Brain microvascular endothelial cell (primary cell): ENCODE results near the gene TMC4.
"Not testable (repeated sequence)": the region's sequence is repeated elsewhere in the genome, so short reads cannot be mapped to it uniquely, and the experiment has no call there.

Source experiments
- DNase-seq: peaks from one replicate; pipeline ENCODE4 v3.0.0-alpha.2; 2020
- H3K27ac ChIP-seq: fragments of 250-450 bp; sonication (Bioruptor Pico); 2 replicates; pipeline ENCODE4 v1.5.1; 2020; ENCODE audit warnings: mild to moderate bottlenecking, moderate library complexity
- H3K27me3 ChIP-seq: fragments of 250-450 bp; sonication (Bioruptor Pico); replicated peaks from 2 replicates; pipeline ENCODE4 v1.5.1; 2020; ENCODE audit warnings: mild to moderate bottlenecking
- H3K36me3 ChIP-seq: fragments of 250-450 bp; sonication (Bioruptor Pico); replicated peaks from 2 replicates; pipeline ENCODE4 v1.5.1; 2020; ENCODE audit warnings: mild to moderate bottlenecking
- H3K4me3 ChIP-seq: 2 replicates; pipeline ENCODE4 v1.5.1; 2011; ENCODE audit warnings: low read depth, mild to moderate bottlenecking, control low read depth, low read length, moderate library complexity
- in situ Hi-C: cut with HindIII; loops from 2 replicates; pipeline ENCODE4 v1.10.0; 2017; ENCODE audit warnings: low sequenced_read_pairs, low pct_ligation_motif_present
- TF ChIP-seq, protein P1 (sequence below): IDR thresholded peaks from 2 replicates; pipeline ENCODE4 v1.5.1; 2011; ENCODE audit warnings: low read depth, mild to moderate bottlenecking, moderate library complexity, low read length, control low read depth, inconsistent platforms; ENCODE audit errors: missing control alignments

Gene TMC4

DNA sequence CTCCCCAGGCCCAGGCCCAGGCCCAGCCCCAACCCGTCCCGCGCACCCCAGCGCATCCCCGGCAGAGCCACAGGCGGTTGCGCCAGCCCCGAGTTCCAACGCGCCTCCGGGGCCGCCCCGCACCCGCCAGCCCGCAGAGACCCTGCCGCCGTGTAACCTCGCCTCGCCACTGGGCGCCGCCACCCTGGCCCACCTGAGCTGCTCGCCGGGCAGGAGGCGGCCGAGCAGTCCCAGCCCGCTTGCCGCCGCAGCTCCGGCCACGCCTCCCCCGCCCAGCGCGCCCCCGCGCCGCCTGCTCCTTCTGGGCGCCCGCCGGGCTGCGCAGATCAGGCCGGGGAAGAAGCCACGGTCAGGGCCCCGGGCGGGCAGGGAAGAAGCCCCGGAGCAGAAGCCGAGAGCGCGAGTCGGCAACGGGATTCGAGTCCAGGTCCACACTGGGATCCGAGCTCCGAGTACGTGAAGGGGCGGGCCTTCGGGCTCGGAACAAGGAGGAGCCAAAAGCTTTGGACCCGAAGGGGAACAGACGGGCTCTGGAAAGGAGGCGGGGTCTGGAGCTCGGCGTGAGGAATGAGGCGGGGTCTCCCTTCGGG lies 16.3 kb upstream of the TMC4 start, which contains the start of gene MBOAT7:
Gene MBOAT7, minus strand, starts transcription at position 436 of the 590 bp plus-strand sequence. CDS start 1,072 bp downstream, outside the sequence.
- TF ChIP-seq, protein P1, sequence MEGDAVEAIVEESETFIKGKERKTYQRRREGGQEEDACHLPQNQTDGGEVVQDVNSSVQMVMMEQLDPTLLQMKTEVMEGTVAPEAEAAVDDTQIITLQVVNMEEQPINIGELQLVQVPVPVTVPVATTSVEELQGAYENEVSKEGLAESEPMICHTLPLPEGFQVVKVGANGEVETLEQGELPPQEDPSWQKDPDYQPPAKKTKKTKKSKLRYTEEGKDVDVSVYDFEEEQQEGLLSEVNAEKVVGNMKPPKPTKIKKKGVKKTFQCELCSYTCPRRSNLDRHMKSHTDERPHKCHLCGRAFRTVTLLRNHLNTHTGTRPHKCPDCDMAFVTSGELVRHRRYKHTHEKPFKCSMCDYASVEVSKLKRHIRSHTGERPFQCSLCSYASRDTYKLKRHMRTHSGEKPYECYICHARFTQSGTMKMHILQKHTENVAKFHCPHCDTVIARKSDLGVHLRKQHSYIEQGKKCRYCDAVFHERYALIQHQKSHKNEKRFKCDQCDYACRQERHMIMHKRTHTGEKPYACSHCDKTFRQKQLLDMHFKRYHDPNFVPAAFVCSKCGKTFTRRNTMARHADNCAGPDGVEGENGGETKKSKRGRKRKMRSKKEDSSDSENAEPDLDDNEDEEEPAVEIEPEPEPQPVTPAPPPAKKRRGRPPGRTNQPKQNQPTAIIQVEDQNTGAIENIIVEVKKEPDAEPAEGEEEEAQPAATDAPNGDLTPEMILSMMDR, result peak; percentile 19
- in situ Hi-C loops, result no loop called here

DNA sequence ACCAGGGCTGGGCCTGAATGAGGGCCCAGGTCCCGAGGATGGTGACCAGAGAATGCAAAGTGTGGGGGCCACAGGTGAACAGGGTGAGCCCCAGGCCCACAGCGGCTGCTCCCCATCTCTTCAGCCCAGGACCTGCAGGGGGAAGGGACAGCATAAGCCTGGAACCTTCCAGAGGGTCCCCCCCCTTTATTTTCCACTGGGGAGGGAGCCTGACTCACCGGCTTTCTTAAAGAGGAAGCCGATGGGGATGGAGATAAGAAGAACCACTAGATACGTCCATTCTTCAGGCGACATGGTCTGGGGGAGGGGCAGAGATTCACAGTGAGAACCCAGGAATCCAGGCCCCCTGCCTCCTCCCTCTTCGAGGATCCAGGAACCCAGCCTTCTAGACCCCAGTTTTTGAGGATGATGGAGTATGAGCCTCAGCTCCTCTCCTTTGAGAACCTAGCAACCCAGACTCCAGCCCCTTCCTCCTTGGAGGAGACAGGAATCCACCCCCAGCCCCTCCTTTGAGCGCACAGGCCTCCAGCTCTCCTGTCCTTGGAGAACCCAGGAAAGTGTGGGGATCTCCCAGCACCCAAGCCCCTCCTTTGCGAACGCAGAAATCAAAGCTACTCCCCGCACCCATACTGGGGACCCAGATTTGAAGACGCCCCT lies 15.4 kb upstream of the TMC4 start:
- in situ Hi-C loops, result no loop called here
- peak overlapping the region; percentile 71 for H3K4me3 ChIP-seq
- DNase-seq, result peak; percentile 60
- no peaks in the 10 kb centered on the region for H3K27me3 ChIP-seq
- H3K36me3 ChIP-seq, result no peaks in the 10 kb centered on the region
- TF ChIP-seq, protein P1, result no peak
- peak overlapping the region; percentile 66 for H3K27ac ChIP-seq

More for the DNA sequence above, 16.3 kb upstream of the TMC4 start, which contains the start of gene MBOAT7:
- no peak for DNase-seq
- H3K4me3 ChIP-seq, result peak within 1 kb of the TSS; percentile 82
- no peaks in the 10 kb centered on the region for H3K27me3 ChIP-seq
- H3K36me3 ChIP-seq, result no peaks in the 10 kb centered on the region
- H3K27ac ChIP-seq, result peak within 1 kb of the TSS; percentile 98

DNA sequence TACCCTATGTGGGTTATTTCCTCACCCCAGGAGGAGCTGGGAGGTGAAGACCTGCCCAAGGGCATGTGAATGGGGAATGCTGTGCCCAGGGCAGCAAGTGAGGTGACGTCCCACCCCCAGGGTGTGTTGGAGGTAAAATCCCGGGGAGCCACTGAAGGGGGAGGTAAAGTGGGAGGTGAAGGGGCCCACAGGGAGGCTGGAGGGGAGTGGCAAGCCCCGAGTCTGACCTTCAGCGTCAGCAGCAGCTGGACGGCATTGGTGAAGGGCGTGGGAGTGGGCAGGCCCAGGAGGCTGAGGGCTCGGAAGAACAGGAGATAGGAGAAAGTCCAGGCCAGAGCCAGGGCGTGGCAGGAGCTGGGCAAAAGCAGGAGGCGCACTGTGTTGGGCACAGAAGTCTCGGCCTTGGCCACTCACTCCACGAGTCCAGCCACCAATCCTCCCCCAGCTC lies 14.0 kb upstream of the TMC4 start:
- Histone ChIP-seq H3K4me3 (no peak overlapping the region), H3K36me3 (peaks cover 3% of the 10 kb centered on the region), H3K27ac (no peak overlapping the region), H3K27me3 (no peaks in the 10 kb centered on the region)
- TF ChIP-seq, protein P1, result no peak
- DNase-seq, result no peak
- in situ Hi-C loops, result no loop called here

DNA sequence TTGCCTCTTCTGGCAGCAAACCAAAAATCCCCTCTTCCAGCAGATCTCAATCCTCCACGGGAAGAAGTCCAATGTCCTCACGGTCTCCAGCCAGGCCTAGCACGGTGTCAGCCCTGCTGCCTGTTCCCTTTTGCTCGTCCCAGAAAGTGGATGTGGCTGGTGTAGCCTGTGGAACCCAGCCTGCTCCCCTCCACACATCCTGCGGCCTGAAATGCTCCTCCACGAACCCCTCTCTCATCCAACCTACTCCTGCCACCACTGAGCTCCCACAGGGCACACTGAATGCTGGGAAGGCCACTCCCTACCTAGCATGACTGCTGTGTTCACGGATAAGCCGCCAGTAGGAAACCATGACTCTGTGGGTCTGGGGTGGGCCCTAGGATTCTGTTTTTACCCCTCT lies 13.4 kb upstream of the TMC4 start:
- in situ Hi-C loops, result no loop called here
- TF ChIP-seq, protein P1, result no peak
- H3K4me3 ChIP-seq, result no peak overlapping the region
- no peak overlapping the region for H3K27ac ChIP-seq
- no peak for DNase-seq
- H3K27me3 ChIP-seq, result no peaks in the 10 kb centered on the region
- H3K36me3 ChIP-seq, result peaks cover 3% of the 10 kb centered on the region

DNA sequence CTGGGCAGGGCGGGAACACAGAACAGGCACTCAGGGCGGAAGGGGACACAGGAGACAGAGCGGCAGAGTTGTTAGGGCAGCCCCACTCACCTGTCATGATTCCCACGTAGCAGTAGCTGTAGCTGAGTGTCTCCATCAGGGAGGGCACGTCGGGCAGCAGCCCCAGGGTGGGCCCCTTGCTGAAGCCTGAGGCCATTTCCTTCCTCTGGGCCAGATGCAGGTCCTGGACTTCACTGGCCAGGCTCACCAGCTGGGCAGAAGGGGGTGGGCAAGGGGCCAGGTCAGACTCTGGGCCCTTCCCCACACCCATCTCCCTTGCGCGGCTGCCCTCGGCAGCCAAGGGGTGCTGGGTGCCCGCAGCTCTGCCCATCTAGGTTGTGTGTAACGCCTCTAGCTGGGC lies 10.5 kb upstream of the TMC4 start:
- Histone ChIP-seq H3K27me3 (no peaks in the 10 kb centered on the region), H3K4me3 (no peak overlapping the region), H3K36me3 (peaks cover 25% of the 10 kb centered on the region), H3K27ac (no peak overlapping the region)
- TF ChIP-seq, protein P1, result no peak
- DNase-seq, result no peak
- in situ Hi-C loops, result no loop called here

DNA sequence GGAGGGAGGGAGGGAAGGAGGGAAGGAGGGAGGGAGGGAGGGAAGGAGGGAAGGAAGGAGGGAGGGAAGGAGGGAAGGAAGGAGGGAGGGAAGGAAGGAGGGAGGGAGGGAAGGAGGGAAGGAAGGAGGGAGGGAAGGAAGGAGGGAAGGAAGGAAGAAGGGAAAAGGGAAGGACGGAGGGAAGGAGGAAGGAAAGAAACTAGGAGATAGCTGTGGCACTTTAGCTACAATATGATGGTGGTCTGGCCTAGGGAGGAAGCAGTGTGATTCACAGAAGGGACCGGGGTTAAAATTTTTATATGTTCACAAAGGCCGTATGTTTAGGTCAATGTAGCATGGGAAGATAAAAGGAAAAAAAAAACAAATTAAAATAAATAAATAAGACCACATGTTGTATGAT lies 8.9 kb upstream of the TMC4 start:
- H3K4me3 ChIP-seq, DNase-seq, in situ Hi-C loops, H3K27ac ChIP-seq, H3K27me3 ChIP-seq: not testable (repeated sequence)
- H3K36me3 ChIP-seq, result peaks cover 31% of the 10 kb centered on the region
